Hepatocyte (in vitro differentiated cells): ENCODE data around the gene PTX4. TPM values are rescaled to one million over a fixed set of nuclear protein-coding genes. Genes with fewer than 3 reads are reported as not detected.

Experiments used
- DNase-seq: peaks from one replicate; pipeline ENCODE4 v3.0.0-alpha.2; 2016; ENCODE audit warnings: low spot score
- H2AFZ ChIP-seq: fragments of 200-600 bp; sonication (generic); 2 replicates; pipeline ENCODE4 v1.6.0; 2016; ENCODE audit warnings: antibody characterized with exemption, mild to moderate bottlenecking
- H3K27ac ChIP-seq: fragments of 200-600 bp; sonication (generic); 2 replicates; pipeline ENCODE4 v1.5.1; 2016; ENCODE audit warnings: mild to moderate bottlenecking
- H3K27me3 ChIP-seq: fragments of 200-600 bp; sonication (generic); 2 replicates; pipeline ENCODE4 v1.6.1; 2016
- H3K36me3 ChIP-seq: fragments of 200-600 bp; sonication (generic); replicated peaks from 2 replicates; pipeline ENCODE4 v1.5.1; 2016; ENCODE audit warnings: low read depth; ENCODE audit not compliant: insufficient read depth
- H3K4me1 ChIP-seq: fragments of 200-600 bp; sonication (generic); 2 replicates; pipeline ENCODE4 v1.5.1; 2016; ENCODE audit warnings: mild to moderate bottlenecking, moderate library complexity; ENCODE audit not compliant: insufficient read depth
- H3K4me2 ChIP-seq: fragments of 200-600 bp; sonication (generic); 2 replicates; pipeline ENCODE4 v1.6.0; 2016
- H3K4me3 ChIP-seq: fragments of 200-600 bp; sonication (generic); 2 replicates; pipeline ENCODE4 v1.5.1; 2016; ENCODE audit warnings: mild to moderate bottlenecking
- H3K79me2 ChIP-seq: fragments of 200-600 bp; sonication (generic); 2 replicates; pipeline ENCODE4 v1.6.0; 2017; ENCODE audit warnings: mild to moderate bottlenecking
- H3K9me2 ChIP-seq: fragments of 200-600 bp; sonication (generic); replicated peaks from 2 replicates; pipeline ENCODE4 v1.6.0; 2017; ENCODE audit warnings: mild to moderate bottlenecking; ENCODE audit not compliant: insufficient read depth
- H3K9me3 ChIP-seq: fragments of 200-600 bp; sonication (generic); 2 replicates; pipeline ENCODE4 v1.5.1; 2016; ENCODE audit warnings: low read depth, mild to moderate bottlenecking
- H4K20me1 ChIP-seq: fragments of 200-600 bp; sonication (generic); 2 replicates; pipeline ENCODE4 v1.6.0; 2016; ENCODE audit warnings: mild to moderate bottlenecking; ENCODE audit not compliant: insufficient read depth, poor library complexity, severe bottlenecking
- CTCF ChIP-seq: fragments of 200-600 bp; sonication (generic); IDR thresholded peaks from 2 replicates; pipeline ENCODE4 v1.5.1; 2016; ENCODE audit warnings: antibody characterized with exemption, mild to moderate bottlenecking; ENCODE audit not compliant: poor library complexity
- EZH2 ChIP-seq: fragments of 200-600 bp; sonication (generic); IDR thresholded peaks from 2 replicates; pipeline ENCODE4 v1.6.1; 2016; ENCODE audit warnings: antibody characterized with exemption, mild to moderate bottlenecking, borderline replicate concordance
- EZH2phosphoT487 ChIP-seq: fragments of 200-600 bp; sonication (generic); IDR thresholded peaks from one replicate; pipeline ENCODE4 v1.6.1; 2018; ENCODE audit warnings: antibody characterized with exemption, mild to moderate bottlenecking, low read depth, moderate library complexity; ENCODE audit not compliant: unreplicated experiment, severe bottlenecking
- WGBS: methylation state at CpG from one replicate; pipeline ENCODE4 v1.1.6; 2016; ENCODE audit warnings: low lambda C conversion rate; ENCODE audit errors: missing lambda C conversion rate; 5-methylcytosine and 5-hydroxymethylcytosine counted together
- polyA plus RNA-seq: library from polyadenylated mRNA; unstranded; fragments of >200 nt; fragmentation: Nextera tagmentation; extraction: Ambion mirVana; gene quantifications from 2 replicates; pipeline ENCODE4 v1.2.1, GENCODE V29; 2016
- total RNA-seq: library from RNA; depleted of rRNA; stranded (reverse); fragments of >200 nt; gene quantifications from 2 replicates; pipeline ENCODE4 v1.2.3, GENCODE V29; 2014

PTX4 gene
- total and polyA plus RNA-seq, 2 experiments from 2014 or later: not detected

GRCh38 chr16:1533443-1533951 lies 44.8 kb upstream of the PTX4 start, which contains the start of gene TMEM204:
Gene TMEM204, plus strand, starts transcription at chr16:1533666. Its CDS starts 610 bp downstream, at chr16:1534276.
- Histone ChIP-seq H3K36me3 (no peaks in the 10 kb centered on the region), H2AFZ (no peak within 1 kb of the TSS), H3K4me1 (peaks cover 50% of the 10 kb centered on the region), H3K4me2 (peak within 1 kb of the TSS; percentile 71), H3K9me3 (no peaks in the 10 kb centered on the region), H4K20me1 (no peaks in the 10 kb centered on the region), H3K4me3 (no peak within 1 kb of the TSS), H3K27ac (peak within 1 kb of the TSS; percentile 97), H3K27me3 (no peaks in the 10 kb centered on the region), H3K79me2 (peaks cover 8% of the 10 kb centered on the region), H3K9me2 (no peaks in the 10 kb centered on the region)
- WGBS: 70% methylated on average over 26 of the region's 27 CpGs
- DNase-seq: no peak
- TF ChIP-seq CTCF (no peak), EZH2phosphoT487 (no peak), EZH2 (no peak)

GRCh38 chr16:1532771-1533170 lies 44.0 kb upstream of the PTX4 start:
- no peaks in the 10 kb centered on the region for H3K27me3 ChIP-seq
- WGBS: 92% methylated on average over 10 of the region's 10 CpGs
- no peaks in the 10 kb centered on the region for H4K20me1 ChIP-seq
- no peak for TF ChIP-seq EZH2phosphoT487
- no peak for TF ChIP-seq EZH2
- no peak for TF ChIP-seq CTCF
- H3K79me2 ChIP-seq: peaks cover 8% of the 10 kb centered on the region
- H3K9me2 ChIP-seq: no peaks in the 10 kb centered on the region
- H3K27ac ChIP-seq: peak overlapping the region; percentile 97
- H3K4me1 ChIP-seq: peaks cover 50% of the 10 kb centered on the region
- H3K9me3 ChIP-seq: no peaks in the 10 kb centered on the region
- no peak overlapping the region for H3K4me3 ChIP-seq
- H2AFZ ChIP-seq: no peak overlapping the region
- H3K4me2 ChIP-seq: peak overlapping the region; percentile 71
- H3K36me3 ChIP-seq: no peaks in the 10 kb centered on the region
- no peak for DNase-seq

GRCh38 chr16:1532081-1532760 lies 43.5 kb upstream of the PTX4 start:
- H3K9me3 ChIP-seq: no peaks in the 10 kb centered on the region
- H3K27ac ChIP-seq: peak overlapping the region; percentile 97
- H4K20me1 ChIP-seq: no peaks in the 10 kb centered on the region
- TF ChIP-seq EZH2 (no peak), CTCF (no peak), EZH2phosphoT487 (no peak)
- peak overlapping the region; percentile 71 for H3K4me2 ChIP-seq
- WGBS: 49% methylated on average over 25 of the region's 28 CpGs
- no peaks in the 10 kb centered on the region for H3K9me2 ChIP-seq
- H3K27me3 ChIP-seq: no peaks in the 10 kb centered on the region
- H3K4me3 ChIP-seq: no peak overlapping the region
- no peak for DNase-seq
- peaks cover 50% of the 10 kb centered on the region for H3K4me1 ChIP-seq
- no peaks in the 10 kb centered on the region for H3K36me3 ChIP-seq
- H3K79me2 ChIP-seq: peaks cover 8% of the 10 kb centered on the region
- H2AFZ ChIP-seq: no peak overlapping the region
